ENCODE measurements around the gene ST8SIA1. TPM values are rescaled to one million over a fixed set of nuclear protein-coding genes. Genes with fewer than 3 reads are reported as not detected.
"Not testable (repeated sequence)": the region's sequence is repeated elsewhere in the genome, so short reads cannot be mapped to it uniquely, and the experiment has no call there.

Gene ST8SIA1
- total RNA-seq (10 to 100 TPM; 10.2 to 11.4 TPM), polyA plus RNA-seq (4.5 TPM)

GRCh38 chr12:22334410-22335100 lies at the start of gene ST8SIA1:
ST8SIA1 (minus strand) TSS chr12:22334707; CDS start chr12:22334232, 475 bp downstream.
- Mint-ChIP-seq H3K27ac (peak within 1 kb of the TSS; percentile 89 to 98 (median 93)), H3K27me3 (peaks cover 0 to 12% of the 10 kb centered on the region in 2 donors), H3K9me3 (peaks cover 0 to 2% (median 0%) of the 10 kb centered on the region in 5 donors), H3K4me3 (peak within 1 kb of the TSS; percentile 90 to 99 (median 97)), H3K4me1 (peaks cover 42 to 52% (median 51%) of the 10 kb centered on the region in 3 donors), H3K36me3 (peaks cover 0 to 26% (median 0%) of the 10 kb centered on the region in 3 donors)
- no peaks in the 10 kb centered on the region for H3K36me3 ChIP-seq (ENCODE audit: insufficient read depth, low read length)
- ChIA-PET CTCF (interaction anchor here (0.8 to 3.7 kb wide), 28 partner anchors 12 to 636 kb away, joined by 3 to 41 read pairs (median 4); partner anchors contain the start of gene CMAS), POLR2A (interaction anchor here (0.7 to 3.5 kb wide), 5 partner anchors 47 to 234 kb away, joined by 3 to 57 read pairs (median 4); no protein-coding TSS in a partner anchor)
- H3K4me3 ChIP-seq (ENCODE audit: low read length), result peak within 1 kb of the TSS; percentile 60
- H3K9me3 ChIP-seq (ENCODE audit: low read length), result no peaks in the 10 kb centered on the region
- H3K27ac ChIP-seq (ENCODE audit: low read depth, low read length), result peak within 1 kb of the TSS; percentile 73
- peak; percentile 8 to 84 (median 58) for DNase-seq
- peaks cover 21% of the 10 kb centered on the region for H3K4me1 ChIP-seq (ENCODE audit: insufficient read depth, low read length)
- no peaks in the 10 kb centered on the region for H3K27me3 ChIP-seq (ENCODE audit: insufficient read depth, low read length, poor library complexity, severe bottlenecking)

DNA sequence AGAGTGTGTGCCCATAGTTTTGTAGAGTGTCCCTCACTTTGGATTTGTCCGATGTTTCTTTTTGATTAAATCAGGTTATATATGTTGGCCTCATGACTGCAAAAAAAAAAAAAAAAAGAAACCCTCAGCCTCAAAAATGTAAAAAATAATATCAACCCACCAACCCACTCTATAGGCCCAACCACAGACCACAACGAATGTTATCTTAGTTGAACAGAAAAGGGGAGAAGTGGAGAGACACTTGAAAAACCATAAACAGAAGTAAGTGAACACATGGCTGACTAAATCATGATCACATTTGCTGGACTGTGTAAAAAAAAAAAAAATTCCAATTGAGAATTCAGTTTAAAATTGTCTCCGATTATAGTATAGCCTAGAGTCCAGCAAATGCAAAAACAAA lies 45.5 kb upstream of the ST8SIA1 start:
- no peak overlapping the region for H3K27ac Mint-ChIP-seq
- H3K27ac ChIP-seq (ENCODE audit: low read depth, low read length), result no peak overlapping the region

GRCh38 chr12:22377731-22378496 lies 43.4 kb upstream of the ST8SIA1 start:
- H3K4me3 ChIP-seq (ENCODE audit: low read length), result no peak overlapping the region
- no peaks in the 10 kb centered on the region for H3K36me3 ChIP-seq (ENCODE audit: insufficient read depth, low read length)
- POLR2A ChIA-PET, result no interaction called here
- DNase-seq, result no peak
- no peaks in the 10 kb centered on the region for H3K27me3 ChIP-seq (ENCODE audit: insufficient read depth, low read length, poor library complexity, severe bottlenecking)
- no peak overlapping the region for H3K27ac ChIP-seq (ENCODE audit: low read depth, low read length)
- Mint-ChIP-seq H3K27ac (no peak overlapping the region), H3K4me1 (peaks cover 5 to 19% (median 8%) of the 10 kb centered on the region in 3 donors), H3K4me3 (no peak overlapping the region), H3K9me3 (peaks cover 0 to 2% (median 0%) of the 10 kb centered on the region in 5 donors), H3K27me3 (no peaks in the 10 kb centered on the region), H3K36me3 (peaks cover 0 to 6% (median 0%) of the 10 kb centered on the region in 3 donors)
- H3K4me1 ChIP-seq (ENCODE audit: insufficient read depth, low read length), result no peaks in the 10 kb centered on the region
- no peaks in the 10 kb centered on the region for H3K9me3 ChIP-seq (ENCODE audit: low read length)
- CTCF ChIA-PET, result interaction anchor here (0.7 to 1.5 kb wide), 3 partner anchors 16 to 31 kb away, joined by 3 read pairs; no protein-coding TSS in a partner anchor

More for the DNA sequence above, 45.5 kb upstream of the ST8SIA1 start:
- CTCF ChIA-PET, result no interaction called here
- Mint-ChIP-seq H3K36me3 (peaks cover 0 to 6% (median 0%) of the 10 kb centered on the region in 3 donors), H3K4me3 (no peak overlapping the region), H3K9me3 (peaks cover 0 to 2% (median 0%) of the 10 kb centered on the region in 5 donors), H3K27me3 (no peaks in the 10 kb centered on the region), H3K4me1 (no peaks in the 10 kb centered on the region)
- H3K9me3 ChIP-seq (ENCODE audit: low read length), result no peaks in the 10 kb centered on the region
- POLR2A ChIA-PET, result no interaction called here
- DNase-seq, result no peak
- H3K4me1 ChIP-seq (ENCODE audit: insufficient read depth, low read length), result no peaks in the 10 kb centered on the region
- H3K36me3 ChIP-seq (ENCODE audit: insufficient read depth, low read length), result no peaks in the 10 kb centered on the region
- no peak overlapping the region for H3K4me3 ChIP-seq (ENCODE audit: low read length)
- H3K27me3 ChIP-seq (ENCODE audit: insufficient read depth, low read length, poor library complexity, severe bottlenecking), result no peaks in the 10 kb centered on the region

DNA sequence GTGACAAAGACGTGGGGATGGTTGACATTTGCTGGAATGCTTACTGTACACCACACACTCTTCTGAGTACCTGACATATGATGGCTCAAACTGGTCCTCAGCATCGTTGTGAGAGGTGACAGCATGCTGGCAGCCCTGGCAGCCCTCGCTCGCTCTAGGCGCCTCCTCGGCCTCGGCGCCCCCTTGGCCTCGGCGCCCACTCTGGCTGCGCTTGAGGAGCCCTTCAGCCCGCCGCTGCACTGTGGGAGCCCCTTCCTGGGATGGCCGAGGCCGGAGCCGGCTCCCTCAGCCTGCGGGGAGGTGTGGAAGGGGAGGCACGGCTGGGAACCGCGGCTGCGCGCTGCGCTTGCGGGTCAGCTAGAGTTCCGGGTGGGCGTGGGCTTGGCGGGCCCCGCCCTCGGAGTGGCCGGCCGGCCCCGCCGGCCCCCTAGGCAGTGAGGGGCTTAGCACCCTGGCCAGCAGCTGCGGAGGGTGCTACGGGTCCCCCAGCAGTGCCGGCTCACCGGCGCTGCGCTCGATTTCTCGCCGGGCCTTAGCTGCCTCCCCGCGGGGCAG lies 42.2 kb upstream of the ST8SIA1 start:
- DNase-seq; H3K27me3 Mint-ChIP-seq; H3K9me3 Mint-ChIP-seq; H3K9me3 ChIP-seq (ENCODE audit: low read length); H3K36me3 ChIP-seq (ENCODE audit: insufficient read depth, low read length); POLR2A ChIA-PET; H3K27ac ChIP-seq (ENCODE audit: low read depth, low read length); H3K4me1 ChIP-seq (ENCODE audit: insufficient read depth, low read length); H3K27ac Mint-ChIP-seq; H3K4me3 ChIP-seq (ENCODE audit: low read length); H3K27me3 ChIP-seq (ENCODE audit: insufficient read depth, low read length, poor library complexity, severe bottlenecking); CTCF ChIA-PET; H3K4me3 Mint-ChIP-seq; H3K36me3 Mint-ChIP-seq: not testable (repeated sequence)
- peaks cover 5 to 19% (median 8%) of the 10 kb centered on the region in 3 donors for H3K4me1 Mint-ChIP-seq

GRCh38 chr12:22374508-22374907 lies 40.0 kb upstream of the ST8SIA1 start:
- H3K4me3 ChIP-seq (ENCODE audit: low read length), result no peak overlapping the region
- no peak overlapping the region for H3K4me3 Mint-ChIP-seq
- H3K4me1 Mint-ChIP-seq, result peaks cover 5 to 19% (median 8%) of the 10 kb centered on the region in 3 donors
- no peaks in the 10 kb centered on the region for H3K9me3 ChIP-seq (ENCODE audit: low read length)
- H3K9me3 Mint-ChIP-seq, result no peaks in the 10 kb centered on the region
- no peaks in the 10 kb centered on the region for H3K4me1 ChIP-seq (ENCODE audit: insufficient read depth, low read length)
- no peak overlapping the region for H3K27ac Mint-ChIP-seq
- no peaks in the 10 kb centered on the region for H3K36me3 ChIP-seq (ENCODE audit: insufficient read depth, low read length)
- H3K27ac ChIP-seq (ENCODE audit: low read depth, low read length), result no peak overlapping the region
- no peaks in the 10 kb centered on the region for H3K36me3 Mint-ChIP-seq
- ChIA-PET CTCF (no interaction called here), POLR2A (no interaction called here)
- no peaks in the 10 kb centered on the region for H3K27me3 ChIP-seq (ENCODE audit: insufficient read depth, low read length, poor library complexity, severe bottlenecking)
- no peak for DNase-seq
- H3K27me3 Mint-ChIP-seq, result no peaks in the 10 kb centered on the region

GRCh38 chr12:22372277-22372837 lies 37.9 kb upstream of the ST8SIA1 start:
- H3K4me3 ChIP-seq (ENCODE audit: low read length), result no peak overlapping the region
- H3K4me3 Mint-ChIP-seq, result no peak overlapping the region
- no peaks in the 10 kb centered on the region for H3K27me3 Mint-ChIP-seq
- POLR2A ChIA-PET, result no interaction called here
- H3K9me3 Mint-ChIP-seq, result peaks cover 4 to 13% (median 7%) of the 10 kb centered on the region in 5 donors
- no peaks in the 10 kb centered on the region for H3K9me3 ChIP-seq (ENCODE audit: low read length)
- H3K4me1 ChIP-seq (ENCODE audit: insufficient read depth, low read length), result no peaks in the 10 kb centered on the region
- DNase-seq, result no peak
- H3K27ac ChIP-seq (ENCODE audit: low read depth, low read length), result no peak overlapping the region
- CTCF ChIA-PET, result no interaction called here
- H3K4me1 Mint-ChIP-seq, result peaks cover 5 to 19% (median 8%) of the 10 kb centered on the region in 3 donors
- H3K27me3 ChIP-seq (ENCODE audit: insufficient read depth, low read length, poor library complexity, severe bottlenecking), result no peaks in the 10 kb centered on the region
- no peaks in the 10 kb centered on the region for H3K36me3 ChIP-seq (ENCODE audit: insufficient read depth, low read length)
- peak overlapping the region in 1 of 8 donors; percentile 3 for H3K27ac Mint-ChIP-seq
- peaks cover 0 to 13% (median 0%) of the 10 kb centered on the region in 3 donors for H3K36me3 Mint-ChIP-seq

GRCh38 chr12:22366181-22366580 lies 31.7 kb upstream of the ST8SIA1 start:
- H3K9me3 ChIP-seq (ENCODE audit: low read length), result no peaks in the 10 kb centered on the region
- H3K27ac Mint-ChIP-seq, result no peak overlapping the region
- peaks cover 0 to 17% (median 1%) of the 10 kb centered on the region in 3 donors for H3K36me3 Mint-ChIP-seq
- H3K27me3 Mint-ChIP-seq, result no peaks in the 10 kb centered on the region
- H3K27me3 ChIP-seq (ENCODE audit: insufficient read depth, low read length, poor library complexity, severe bottlenecking), result no peaks in the 10 kb centered on the region
- no peak for DNase-seq
- no peak overlapping the region for H3K4me3 ChIP-seq (ENCODE audit: low read length)
- CTCF ChIA-PET, result no interaction called here
- POLR2A ChIA-PET, result no interaction called here
- H3K27ac ChIP-seq (ENCODE audit: low read depth, low read length), result no peak overlapping the region
- no peak overlapping the region for H3K4me3 Mint-ChIP-seq
- H3K9me3 Mint-ChIP-seq, result peaks cover 4 to 21% (median 10%) of the 10 kb centered on the region in 5 donors
- H3K4me1 Mint-ChIP-seq, result no peaks in the 10 kb centered on the region
- H3K4me1 ChIP-seq (ENCODE audit: insufficient read depth, low read length), result no peaks in the 10 kb centered on the region
- H3K36me3 ChIP-seq (ENCODE audit: insufficient read depth, low read length), result no peaks in the 10 kb centered on the region

Measured in CD8-positive, alpha-beta memory T cell (primary cell).